ENCODE results near the gene YY1.

YY1 gene

DNA sequence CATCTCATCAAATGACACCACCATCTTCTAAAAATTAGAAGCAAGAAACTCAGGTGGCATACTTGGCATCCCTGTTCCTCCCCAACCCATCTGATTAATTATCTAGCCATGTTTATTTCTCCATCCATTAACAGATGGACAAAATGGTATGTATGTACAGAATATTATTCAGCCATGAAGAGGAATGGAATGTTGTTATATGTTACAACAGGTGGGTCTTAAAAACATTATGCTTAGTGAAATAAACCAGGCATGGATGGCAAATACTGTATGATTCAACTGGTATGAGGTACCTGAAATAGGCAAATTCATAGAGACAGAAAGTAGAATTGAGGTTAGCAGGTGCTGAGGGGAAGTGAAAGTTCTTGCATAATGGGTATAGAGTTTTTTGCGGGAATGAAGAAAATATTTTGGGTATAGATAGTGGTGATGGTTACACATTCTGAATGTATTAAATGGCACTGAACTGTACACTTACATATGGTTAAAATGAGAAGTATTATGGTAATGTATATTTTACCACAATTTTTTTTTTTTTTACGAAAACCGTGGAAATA is 17.5 kb downstream of the YY1 start:
- Histone ChIP-seq H3K27me3 (ENCODE audit: control insufficient read depth in 1 of 2, insufficient read depth in 2 of 2, low read length in 2 of 2) (no peaks in the 10 kb centered on the region), H3K9ac (ENCODE audit: low read length) (no peak overlapping the region), H3K36me3 (ENCODE audit: insufficient read depth, low read length) (no peaks in the 10 kb centered on the region), H3K9me3 (ENCODE audit: low read length) (no peaks in the 10 kb centered on the region), H3K4me3 (ENCODE audit: low read depth in 1 of 2, low read length in 2 of 2) (no peak overlapping the region), H3K27ac (ENCODE audit: low read depth, low read length) (no peak overlapping the region), H3K4me1 (ENCODE audit: insufficient read depth, low read length) (peaks cover 19% of the 10 kb centered on the region)

DNA sequence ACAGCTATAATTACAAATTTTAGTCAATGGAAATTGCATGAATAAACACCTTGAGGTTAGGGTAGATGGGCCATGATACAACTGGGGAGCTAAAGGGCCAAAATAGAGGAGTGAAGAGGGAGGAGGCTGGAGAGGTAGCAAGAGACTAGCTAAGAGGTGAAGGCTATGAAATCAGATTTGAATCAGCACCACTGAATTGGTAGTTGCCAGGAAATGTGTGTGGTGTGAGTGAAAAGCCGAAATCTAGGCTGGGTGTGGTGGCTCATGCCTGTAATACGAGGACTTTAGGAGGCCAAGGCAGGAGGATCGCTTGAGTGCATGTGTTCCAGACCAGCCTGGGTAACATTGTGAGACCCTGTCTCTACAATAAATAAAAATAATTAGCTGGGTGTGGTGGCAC is 22.7 kb downstream of the YY1 start:
- no peak overlapping the region for H3K9ac ChIP-seq (ENCODE audit: low read length)
- H3K9me3 ChIP-seq (ENCODE audit: low read length): no peaks in the 10 kb centered on the region
- no peaks in the 10 kb centered on the region for H3K27me3 ChIP-seq (ENCODE audit: control insufficient read depth in 1 of 2, insufficient read depth in 2 of 2, low read length in 2 of 2)
- no peak overlapping the region for H3K27ac ChIP-seq (ENCODE audit: low read depth, low read length)
- H3K4me3 ChIP-seq (ENCODE audit: low read depth in 1 of 2, low read length in 2 of 2): no peak overlapping the region
- peaks cover 12% of the 10 kb centered on the region for H3K4me1 ChIP-seq (ENCODE audit: insufficient read depth, low read length)
- peaks cover 18% of the 10 kb centered on the region for H3K36me3 ChIP-seq (ENCODE audit: insufficient read depth, low read length)

DNA sequence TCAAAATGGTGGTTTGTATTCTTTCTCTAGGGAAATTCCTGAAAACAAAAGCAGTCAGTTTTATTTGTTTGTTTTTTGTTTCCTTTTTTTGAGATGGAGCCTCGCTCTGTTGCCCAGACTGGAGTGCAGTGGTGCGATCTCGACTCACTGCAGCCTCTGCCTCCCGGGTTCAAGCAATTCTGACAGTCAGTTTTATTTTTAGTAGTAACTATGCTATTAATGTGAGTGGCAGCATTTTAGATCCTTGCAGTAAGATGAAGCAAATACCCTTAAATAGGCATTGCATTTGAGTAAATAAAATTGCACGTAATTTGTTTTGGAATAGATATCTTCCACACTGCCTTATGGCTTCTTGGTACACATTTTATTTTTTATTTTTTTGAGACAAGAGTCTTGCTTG is 23.6 kb downstream of the YY1 start:
- H3K9ac ChIP-seq (ENCODE audit: low read length): no peak overlapping the region
- no peak overlapping the region for H3K27ac ChIP-seq (ENCODE audit: low read depth, low read length)
- no peak overlapping the region for H3K4me3 ChIP-seq (ENCODE audit: low read depth in 1 of 2, low read length in 2 of 2)
- no peaks in the 10 kb centered on the region for H3K9me3 ChIP-seq (ENCODE audit: low read length)
- peaks cover 18% of the 10 kb centered on the region for H3K36me3 ChIP-seq (ENCODE audit: insufficient read depth, low read length)
- peaks cover 12% of the 10 kb centered on the region for H3K4me1 ChIP-seq (ENCODE audit: insufficient read depth, low read length)
- no peaks in the 10 kb centered on the region for H3K27me3 ChIP-seq (ENCODE audit: control insufficient read depth in 1 of 2, insufficient read depth in 2 of 2, low read length in 2 of 2)

DNA sequence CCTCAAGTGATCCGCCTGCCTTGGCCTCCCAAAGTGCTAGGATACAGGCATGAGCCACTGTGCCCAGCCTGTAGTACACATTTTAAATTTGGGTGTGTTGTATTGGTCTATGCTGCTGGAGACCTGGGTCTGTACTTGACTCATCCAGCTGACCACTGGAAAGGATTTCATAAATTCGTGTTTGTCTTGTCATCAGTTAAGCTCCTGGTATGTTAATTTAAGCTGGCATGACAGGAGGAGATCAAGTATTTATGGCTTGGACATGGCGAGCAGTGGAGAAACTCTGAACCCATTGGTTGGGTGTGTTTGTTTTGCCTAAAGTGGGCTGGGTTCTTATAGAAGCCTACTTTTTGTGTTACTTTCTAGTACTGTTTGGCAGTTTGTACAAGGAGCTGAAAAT is 24.2 kb downstream of the YY1 start:
- no peak overlapping the region for H3K27ac ChIP-seq (ENCODE audit: low read depth, low read length)
- no peaks in the 10 kb centered on the region for H3K9me3 ChIP-seq (ENCODE audit: low read length)
- peaks cover 18% of the 10 kb centered on the region for H3K36me3 ChIP-seq (ENCODE audit: insufficient read depth, low read length)
- no peak overlapping the region for H3K9ac ChIP-seq (ENCODE audit: low read length)
- no peaks in the 10 kb centered on the region for H3K27me3 ChIP-seq (ENCODE audit: control insufficient read depth in 1 of 2, insufficient read depth in 2 of 2, low read length in 2 of 2)
- peaks cover 15% of the 10 kb centered on the region for H3K4me1 ChIP-seq (ENCODE audit: insufficient read depth, low read length)
- H3K4me3 ChIP-seq (ENCODE audit: low read depth in 1 of 2, low read length in 2 of 2): no peak overlapping the region

DNA sequence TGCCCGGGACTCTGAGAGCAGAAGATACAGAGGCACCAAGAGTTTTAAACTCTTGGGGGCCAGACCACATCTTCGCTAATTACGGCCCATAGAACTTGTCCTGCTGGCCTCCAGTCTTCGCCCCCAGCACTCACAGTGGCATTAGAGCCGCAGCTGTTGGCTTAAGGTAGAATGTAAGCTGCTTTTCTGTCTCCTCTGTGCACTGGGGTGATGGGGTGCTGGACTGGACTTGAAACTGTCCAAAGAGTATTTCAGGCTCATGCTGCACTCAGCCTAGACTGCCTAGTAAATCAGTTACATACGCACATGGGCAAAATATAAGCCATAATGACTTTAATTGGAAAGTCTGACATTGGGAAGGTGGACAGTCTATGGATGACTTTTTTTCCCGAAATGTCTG is 29.0 kb downstream of the YY1 start:
- Histone ChIP-seq H3K27me3 (ENCODE audit: control insufficient read depth in 1 of 2, insufficient read depth in 2 of 2, low read length in 2 of 2) (no peaks in the 10 kb centered on the region), H3K4me3 (ENCODE audit: low read depth in 1 of 2, low read length in 2 of 2) (no peak overlapping the region), H3K9ac (ENCODE audit: low read length) (no peak overlapping the region), H3K9me3 (ENCODE audit: low read length) (no peaks in the 10 kb centered on the region), H3K27ac (ENCODE audit: low read depth, low read length) (no peak overlapping the region), H3K36me3 (ENCODE audit: insufficient read depth, low read length) (peaks cover 16% of the 10 kb centered on the region), H3K4me1 (ENCODE audit: insufficient read depth, low read length) (peaks cover 13% of the 10 kb centered on the region)

DNA sequence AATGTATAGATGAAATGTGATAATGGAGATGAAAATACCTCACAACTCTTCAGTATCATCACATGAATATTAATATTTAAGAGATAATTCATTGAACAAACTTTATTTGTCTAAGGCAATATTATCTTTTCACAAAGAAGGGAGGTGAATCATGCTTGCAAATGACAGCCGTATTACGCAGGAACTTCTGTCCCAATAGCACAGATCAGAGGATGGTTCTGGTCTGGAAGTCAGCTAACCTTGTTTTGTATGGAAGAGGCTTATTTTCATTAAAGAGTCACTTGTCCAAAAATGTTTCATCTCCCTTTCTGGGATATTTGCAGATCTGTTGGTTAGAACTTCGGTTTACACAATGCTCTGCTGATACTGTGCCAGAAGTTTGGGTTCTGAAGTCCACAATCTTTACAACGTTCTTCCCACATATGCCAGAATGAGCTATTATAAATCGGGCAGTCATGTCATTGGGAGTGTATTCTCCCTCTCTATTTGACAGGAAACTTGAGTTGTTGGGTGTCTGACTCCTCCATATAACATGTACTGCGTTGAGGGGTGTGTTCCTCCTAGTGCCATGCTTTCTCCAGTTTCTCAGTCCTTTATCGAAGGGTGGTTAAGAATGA is 29.8 kb downstream of the YY1 start:
- peaks cover 9% of the 10 kb centered on the region for H3K36me3 ChIP-seq (ENCODE audit: insufficient read depth, low read length)
- H3K9me3 ChIP-seq (ENCODE audit: low read length): no peaks in the 10 kb centered on the region
- no peak overlapping the region for H3K4me3 ChIP-seq (ENCODE audit: low read depth in 1 of 2, low read length in 2 of 2)
- H3K9ac ChIP-seq (ENCODE audit: low read length): no peak overlapping the region
- H3K27ac ChIP-seq (ENCODE audit: low read depth, low read length): no peak overlapping the region
- peaks cover 13% of the 10 kb centered on the region for H3K4me1 ChIP-seq (ENCODE audit: insufficient read depth, low read length)
- H3K27me3 ChIP-seq (ENCODE audit: control insufficient read depth in 1 of 2, insufficient read depth in 2 of 2, low read length in 2 of 2): no peaks in the 10 kb centered on the region

DNA sequence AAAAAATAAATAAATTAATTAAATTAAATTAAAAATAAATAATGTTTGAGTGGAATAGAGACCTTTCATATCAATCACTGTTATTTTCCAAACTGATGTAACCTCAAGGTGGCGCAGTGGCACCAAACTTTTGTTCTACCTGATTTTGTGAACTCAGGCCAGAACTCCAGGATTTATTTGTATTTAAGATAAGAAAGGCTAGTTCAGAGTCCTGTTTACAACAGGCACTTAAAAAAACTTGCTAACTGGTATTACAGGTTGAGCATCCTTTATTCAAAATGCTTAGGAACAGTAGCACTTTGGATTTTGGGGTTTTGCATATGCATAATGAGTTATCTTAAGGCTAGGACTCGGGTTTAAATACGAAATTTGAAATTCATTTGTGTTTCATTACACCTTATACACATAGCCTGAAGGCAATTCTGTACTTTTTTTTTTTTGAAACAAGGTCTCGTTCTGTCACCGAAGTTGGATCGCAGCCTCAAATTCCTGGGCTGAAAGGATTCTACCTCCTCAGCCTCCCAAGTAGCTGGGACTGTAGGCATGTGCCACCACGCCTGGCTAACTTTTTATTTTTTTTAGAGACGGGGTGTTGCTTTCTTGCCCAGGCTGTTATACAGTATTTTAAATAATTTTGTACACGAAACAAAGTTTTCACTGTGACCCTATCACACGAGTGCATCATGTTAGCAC is 32.4 kb downstream of the YY1 start:
- Histone ChIP-seq H3K4me1 (ENCODE audit: insufficient read depth, low read length) (peaks cover 20% of the 10 kb centered on the region), H3K9me3 (ENCODE audit: low read length) (no peaks in the 10 kb centered on the region), H3K27ac (ENCODE audit: low read depth, low read length) (no peak overlapping the region), H3K27me3 (ENCODE audit: control insufficient read depth in 1 of 2, insufficient read depth in 2 of 2, low read length in 2 of 2) (no peaks in the 10 kb centered on the region), H3K36me3 (ENCODE audit: insufficient read depth, low read length) (no peaks in the 10 kb centered on the region), H3K9ac (ENCODE audit: low read length) (no peak overlapping the region), H3K4me3 (ENCODE audit: low read depth in 1 of 2, low read length in 2 of 2) (no peak overlapping the region)

DNA sequence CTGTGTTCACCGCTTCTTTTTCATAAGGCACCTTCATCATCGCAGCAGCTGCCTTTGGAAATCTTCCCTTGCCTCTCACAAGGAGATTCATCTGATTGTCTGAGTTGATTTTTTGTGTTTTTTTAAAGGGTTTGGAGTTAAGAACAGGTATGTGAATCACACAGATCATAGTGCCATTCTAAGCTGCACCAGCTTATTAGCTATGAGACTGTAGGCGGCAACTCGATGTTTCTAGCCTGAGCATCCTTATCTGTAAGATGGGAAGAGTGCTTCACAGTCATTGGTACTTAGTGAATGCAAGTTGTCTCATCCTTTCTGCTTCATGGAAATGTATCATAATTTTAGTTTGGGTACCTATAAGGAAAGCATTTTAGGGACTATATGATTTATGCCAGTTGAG is 35.3 kb downstream of the YY1 start:
- Histone ChIP-seq H3K27ac (ENCODE audit: low read depth, low read length) (no peak overlapping the region), H3K4me3 (ENCODE audit: low read depth in 1 of 2, low read length in 2 of 2) (no peak overlapping the region), H3K36me3 (ENCODE audit: insufficient read depth, low read length) (no peaks in the 10 kb centered on the region), H3K9me3 (ENCODE audit: low read length) (no peaks in the 10 kb centered on the region), H3K4me1 (ENCODE audit: insufficient read depth, low read length) (peaks cover 18% of the 10 kb centered on the region), H3K9ac (ENCODE audit: low read length) (no peak overlapping the region), H3K27me3 (ENCODE audit: control insufficient read depth in 1 of 2, insufficient read depth in 2 of 2, low read length in 2 of 2) (no peaks in the 10 kb centered on the region)

DNA sequence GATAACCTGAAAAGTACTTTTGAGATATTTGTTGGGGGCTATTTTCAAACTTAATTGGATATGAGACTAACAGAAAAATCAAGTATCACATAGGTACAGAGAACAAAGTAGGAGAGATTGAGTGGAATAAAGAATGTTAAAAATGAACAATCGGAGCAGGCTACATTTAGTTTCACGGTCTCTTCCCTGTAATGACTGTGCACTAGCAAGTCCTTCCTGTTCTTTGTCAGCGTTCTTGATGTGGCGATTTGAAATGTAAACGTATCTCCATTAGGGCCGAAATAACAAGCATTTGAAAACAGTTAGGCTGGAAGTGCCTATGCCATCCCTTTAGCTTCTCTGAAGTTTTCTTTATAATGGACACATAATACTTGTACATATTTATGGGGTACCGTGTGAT is 36.3 kb downstream of the YY1 start:
- no peak overlapping the region for H3K27ac ChIP-seq (ENCODE audit: low read depth, low read length)

DNA sequence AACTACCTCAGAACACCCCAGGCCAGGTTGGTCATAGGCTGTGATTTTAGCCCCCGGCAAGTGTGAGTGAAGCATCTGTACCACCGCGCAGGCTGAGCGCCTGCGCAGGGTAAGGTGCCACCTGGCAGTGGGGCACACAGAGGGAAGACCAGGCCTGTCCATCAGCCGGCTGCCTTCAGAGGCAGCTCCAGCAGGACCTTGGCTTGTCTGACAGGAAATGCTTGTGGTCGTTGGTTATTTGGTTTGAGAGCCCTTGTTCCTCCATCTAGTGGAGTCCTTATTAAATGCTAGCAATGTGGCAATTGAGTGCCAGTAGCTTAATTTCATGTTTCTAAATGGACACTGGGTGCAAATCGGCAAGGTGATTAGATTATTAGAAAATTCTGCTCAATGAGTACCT is 39.8 kb downstream of the YY1 start:
- Histone ChIP-seq H3K9ac (ENCODE audit: low read length) (no peak overlapping the region), H3K27ac (ENCODE audit: low read depth, low read length) (no peak overlapping the region), H3K4me3 (ENCODE audit: low read depth in 1 of 2, low read length in 2 of 2) (no peak overlapping the region), H3K36me3 (ENCODE audit: insufficient read depth, low read length) (no peaks in the 10 kb centered on the region), H3K4me1 (ENCODE audit: insufficient read depth, low read length) (peaks cover 19% of the 10 kb centered on the region), H3K27me3 (ENCODE audit: control insufficient read depth in 1 of 2, insufficient read depth in 2 of 2, low read length in 2 of 2) (no peaks in the 10 kb centered on the region), H3K9me3 (ENCODE audit: low read length) (no peaks in the 10 kb centered on the region)

More for the DNA sequence above, 36.3 kb downstream of the YY1 start:
- Histone ChIP-seq H3K9ac (ENCODE audit: low read length) (no peak overlapping the region), H3K36me3 (ENCODE audit: insufficient read depth, low read length) (no peaks in the 10 kb centered on the region), H3K4me1 (ENCODE audit: insufficient read depth, low read length) (peaks cover 16% of the 10 kb centered on the region), H3K9me3 (ENCODE audit: low read length) (no peaks in the 10 kb centered on the region), H3K27me3 (ENCODE audit: control insufficient read depth in 1 of 2, insufficient read depth in 2 of 2, low read length in 2 of 2) (no peaks in the 10 kb centered on the region), H3K4me3 (ENCODE audit: low read depth in 1 of 2, low read length in 2 of 2) (no peak overlapping the region)

DNA sequence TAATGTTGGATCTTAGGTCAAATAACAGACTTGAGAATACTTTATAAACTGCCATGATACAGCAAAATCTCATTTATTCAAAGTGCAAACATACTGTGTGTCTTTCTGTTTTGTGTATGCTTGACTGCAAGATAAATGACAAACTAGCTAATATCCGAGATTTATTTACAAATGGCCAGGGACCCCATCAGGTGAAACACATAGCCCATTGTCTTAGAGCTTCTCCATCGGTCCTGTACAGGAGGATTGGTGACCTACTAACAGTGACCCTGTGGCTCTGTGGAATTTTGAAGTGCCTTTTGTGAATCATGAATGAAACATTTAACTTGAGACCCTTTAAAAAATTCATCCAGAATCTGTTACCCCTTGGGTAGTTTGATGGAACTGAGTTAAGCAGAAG is 40.2 kb downstream of the YY1 start:
- H3K27me3 ChIP-seq (ENCODE audit: control insufficient read depth in 1 of 2, insufficient read depth in 2 of 2, low read length in 2 of 2): no peaks in the 10 kb centered on the region
- no peak overlapping the region for H3K9ac ChIP-seq (ENCODE audit: low read length)
- no peaks in the 10 kb centered on the region for H3K36me3 ChIP-seq (ENCODE audit: insufficient read depth, low read length)
- H3K9me3 ChIP-seq (ENCODE audit: low read length): no peaks in the 10 kb centered on the region
- peaks cover 19% of the 10 kb centered on the region for H3K4me1 ChIP-seq (ENCODE audit: insufficient read depth, low read length)
- no peak overlapping the region for H3K4me3 ChIP-seq (ENCODE audit: low read depth in 1 of 2, low read length in 2 of 2)
- H3K27ac ChIP-seq (ENCODE audit: low read depth, low read length): no peak overlapping the region

DNA sequence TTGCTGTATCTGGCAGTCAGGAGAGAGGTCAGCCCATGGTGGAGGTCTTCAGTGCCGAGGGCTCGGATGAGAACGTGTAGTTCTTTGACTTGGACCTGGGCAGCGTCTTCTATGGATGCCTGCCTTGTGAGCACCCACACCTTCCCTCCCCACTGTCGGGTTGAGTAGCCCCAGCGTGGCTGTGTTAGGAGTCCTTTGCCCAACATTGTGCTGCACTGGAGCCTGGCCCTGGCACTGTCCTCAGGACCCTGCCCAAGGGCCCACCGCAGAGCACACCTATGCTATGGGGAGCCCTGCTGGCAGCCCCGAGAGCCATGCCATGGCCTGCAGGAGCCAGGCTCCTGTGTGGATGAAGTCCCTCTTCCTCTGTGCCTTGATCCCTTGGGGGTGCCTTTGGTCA is 40.6 kb downstream of the YY1 start:
- H3K9ac ChIP-seq (ENCODE audit: low read length): no peak overlapping the region
- no peaks in the 10 kb centered on the region for H3K36me3 ChIP-seq (ENCODE audit: insufficient read depth, low read length)
- H3K27ac ChIP-seq (ENCODE audit: low read depth, low read length): no peak overlapping the region
- no peaks in the 10 kb centered on the region for H3K27me3 ChIP-seq (ENCODE audit: control insufficient read depth in 1 of 2, insufficient read depth in 2 of 2, low read length in 2 of 2)
- no peaks in the 10 kb centered on the region for H3K9me3 ChIP-seq (ENCODE audit: low read length)
- H3K4me1 ChIP-seq (ENCODE audit: insufficient read depth, low read length): peaks cover 19% of the 10 kb centered on the region
- H3K4me3 ChIP-seq (ENCODE audit: low read depth in 1 of 2, low read length in 2 of 2): no peak overlapping the region
